HepG2 (cell line): ENCODE measurements around the gene RPUSD4. TPM values are rescaled to one million over a fixed set of nuclear protein-coding genes. Genes with fewer than 3 reads are reported as not detected.
A peak's percentile ranks its signal among the peaks of the same experiment; 100 is the strongest.

Experiments
- ADNP ChIP-seq: sonication (generic); formaldehyde crosslinking; IDR thresholded peaks from 2 replicates; pipeline ENCODE4 v1.4.0; 2020; ENCODE audit warnings: missing genetic modification reagents
- AGO2 ChIP-seq: fragments of 200-400 bp; formaldehyde crosslinking; optimal IDR thresholded peaks from 2 replicates; pipeline ENCODE3; 2017; ENCODE audit warnings: mild to moderate bottlenecking, low read depth, low read length, moderate library complexity
- FOXO1 ChIP-seq: sonication (generic); formaldehyde crosslinking; IDR thresholded peaks from 2 replicates; pipeline ENCODE4 v1.4.0; 2020; ENCODE audit warnings: missing genetic modification reagents
- GTF2F1 ChIP-seq: fragments of 150-350 bp; IDR thresholded peaks from 2 replicates; pipeline ENCODE4 v1.6.1; 2014; ENCODE audit warnings: low read length
- RXRA ChIP-seq: sonication (generic); formaldehyde crosslinking; IDR thresholded peaks from 2 replicates; pipeline ENCODE4 v1.5.1; 2020; ENCODE audit warnings: missing genetic modification reagents
- SYNCRIP ChIP-seq: fragments of 200-400 bp; formaldehyde crosslinking; IDR thresholded peaks from 2 replicates; pipeline ENCODE4 v1.6.1; 2018; ENCODE audit warnings: mild to moderate bottlenecking, low read depth, low read length; ENCODE audit not compliant: insufficient read depth
- ZNF564 ChIP-seq: sonication (generic); formaldehyde crosslinking; IDR thresholded peaks from 2 replicates; pipeline ENCODE4 v1.8.1; 2023; ENCODE audit warnings: mild to moderate bottlenecking, missing genetic modification reagents
- polyA plus RNA-seq, 8 experiments: library from polyadenylated mRNA; depleted of rRNA in 3 of 8; stranded (reverse) in 7 of 8; unstranded in 1 of 8; fragments of >200 nt; fragmentation: Illumina TruSeq in 4 of 8; extraction: Trizol in 4 of 8; gene quantifications; 2 replicates each; pipeline versions ENCODE4 v1.2.1 to v1.2.3, GENCODE V29; 2011 to 2016; ENCODE audit warnings: low read depth in 4 of 8, missing spikeins in 1 of 8, mixed read lengths in 1 of 8; ENCODE audit not compliant: insufficient read depth in 1 of 8
- total RNA-seq, 5 experiments: library from RNA; depleted of rRNA; stranded (reverse); fragments of >200 nt; fragmentation: Illumina TruSeq; extraction: Trizol; gene quantifications; 2 replicates each; pipeline ENCODE4 v1.2.3, GENCODE V29; 2016; ENCODE audit warnings: low read depth in 1 of 5
- TF ChIP-seq, protein P1 (sequence below): sonication (generic); formaldehyde crosslinking; IDR thresholded peaks from 2 replicates; pipeline ENCODE4 v1.5.0; 2020; ENCODE audit warnings: mild to moderate bottlenecking, missing genetic modification reagents, borderline replicate concordance
- TF ChIP-seq, protein P2 (sequence below): IDR thresholded peaks from 2 replicates; pipeline ENCODE4 v1.6.1; 2012; ENCODE audit warnings: inconsistent platforms
- TF ChIP-seq, protein P3 (sequence below): sonication (generic); formaldehyde crosslinking; IDR thresholded peaks from 2 replicates; pipeline ENCODE4 v1.5.0; 2020; ENCODE audit warnings: mild to moderate bottlenecking, missing genetic modification reagents, borderline replicate concordance
- TF ChIP-seq, protein P4 (sequence below): sonication (generic); formaldehyde crosslinking; IDR thresholded peaks from 2 replicates; pipeline ENCODE4 v1.9.0; 2022; ENCODE audit warnings: low read depth, missing genetic modification reagents

The RPUSD4 gene
- total and polyA plus RNA-seq, 2 of the 13 experiments (the other 11 are each of a cell fraction or from before 2014, with no cell fraction given) = 45.0 to 52.9 TPM

DNA sequence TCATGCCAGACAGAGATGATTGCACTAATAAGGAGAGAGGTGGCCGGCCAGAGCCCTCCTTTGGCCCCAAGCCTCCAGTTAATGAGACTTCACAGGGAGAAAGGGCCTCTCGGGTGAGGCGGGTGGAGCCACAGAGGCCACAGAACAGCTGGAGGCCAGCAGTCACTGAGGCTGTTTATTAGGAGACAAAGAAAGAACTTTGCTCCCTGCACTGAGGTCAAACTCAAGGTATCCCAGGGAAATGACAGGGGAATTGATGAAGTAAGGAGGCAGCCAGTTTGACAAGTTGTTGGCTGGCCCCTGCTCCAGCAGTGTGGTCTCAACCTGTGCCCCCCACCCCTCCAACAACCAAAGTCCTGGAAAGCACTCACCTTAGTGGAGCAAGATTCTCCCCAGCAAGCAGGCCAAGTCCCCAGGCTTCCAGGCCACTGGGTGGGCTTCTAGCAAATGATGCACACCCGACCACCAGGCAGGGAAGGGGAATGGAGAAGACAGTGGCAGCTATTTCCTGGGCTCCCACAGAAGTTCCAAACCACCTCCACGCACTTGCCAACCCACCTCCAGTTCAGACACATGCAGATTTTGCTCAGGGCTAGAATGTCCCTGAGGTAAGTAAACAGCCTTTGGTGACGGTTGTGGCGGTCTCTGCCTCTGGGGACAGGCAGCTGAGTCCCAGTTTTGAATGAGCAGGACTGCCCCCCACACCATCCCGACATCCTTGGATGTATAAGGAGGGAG, 53.2 kb downstream of the RPUSD4 start (continued):
- TF ChIP-seq, protein P1, sequence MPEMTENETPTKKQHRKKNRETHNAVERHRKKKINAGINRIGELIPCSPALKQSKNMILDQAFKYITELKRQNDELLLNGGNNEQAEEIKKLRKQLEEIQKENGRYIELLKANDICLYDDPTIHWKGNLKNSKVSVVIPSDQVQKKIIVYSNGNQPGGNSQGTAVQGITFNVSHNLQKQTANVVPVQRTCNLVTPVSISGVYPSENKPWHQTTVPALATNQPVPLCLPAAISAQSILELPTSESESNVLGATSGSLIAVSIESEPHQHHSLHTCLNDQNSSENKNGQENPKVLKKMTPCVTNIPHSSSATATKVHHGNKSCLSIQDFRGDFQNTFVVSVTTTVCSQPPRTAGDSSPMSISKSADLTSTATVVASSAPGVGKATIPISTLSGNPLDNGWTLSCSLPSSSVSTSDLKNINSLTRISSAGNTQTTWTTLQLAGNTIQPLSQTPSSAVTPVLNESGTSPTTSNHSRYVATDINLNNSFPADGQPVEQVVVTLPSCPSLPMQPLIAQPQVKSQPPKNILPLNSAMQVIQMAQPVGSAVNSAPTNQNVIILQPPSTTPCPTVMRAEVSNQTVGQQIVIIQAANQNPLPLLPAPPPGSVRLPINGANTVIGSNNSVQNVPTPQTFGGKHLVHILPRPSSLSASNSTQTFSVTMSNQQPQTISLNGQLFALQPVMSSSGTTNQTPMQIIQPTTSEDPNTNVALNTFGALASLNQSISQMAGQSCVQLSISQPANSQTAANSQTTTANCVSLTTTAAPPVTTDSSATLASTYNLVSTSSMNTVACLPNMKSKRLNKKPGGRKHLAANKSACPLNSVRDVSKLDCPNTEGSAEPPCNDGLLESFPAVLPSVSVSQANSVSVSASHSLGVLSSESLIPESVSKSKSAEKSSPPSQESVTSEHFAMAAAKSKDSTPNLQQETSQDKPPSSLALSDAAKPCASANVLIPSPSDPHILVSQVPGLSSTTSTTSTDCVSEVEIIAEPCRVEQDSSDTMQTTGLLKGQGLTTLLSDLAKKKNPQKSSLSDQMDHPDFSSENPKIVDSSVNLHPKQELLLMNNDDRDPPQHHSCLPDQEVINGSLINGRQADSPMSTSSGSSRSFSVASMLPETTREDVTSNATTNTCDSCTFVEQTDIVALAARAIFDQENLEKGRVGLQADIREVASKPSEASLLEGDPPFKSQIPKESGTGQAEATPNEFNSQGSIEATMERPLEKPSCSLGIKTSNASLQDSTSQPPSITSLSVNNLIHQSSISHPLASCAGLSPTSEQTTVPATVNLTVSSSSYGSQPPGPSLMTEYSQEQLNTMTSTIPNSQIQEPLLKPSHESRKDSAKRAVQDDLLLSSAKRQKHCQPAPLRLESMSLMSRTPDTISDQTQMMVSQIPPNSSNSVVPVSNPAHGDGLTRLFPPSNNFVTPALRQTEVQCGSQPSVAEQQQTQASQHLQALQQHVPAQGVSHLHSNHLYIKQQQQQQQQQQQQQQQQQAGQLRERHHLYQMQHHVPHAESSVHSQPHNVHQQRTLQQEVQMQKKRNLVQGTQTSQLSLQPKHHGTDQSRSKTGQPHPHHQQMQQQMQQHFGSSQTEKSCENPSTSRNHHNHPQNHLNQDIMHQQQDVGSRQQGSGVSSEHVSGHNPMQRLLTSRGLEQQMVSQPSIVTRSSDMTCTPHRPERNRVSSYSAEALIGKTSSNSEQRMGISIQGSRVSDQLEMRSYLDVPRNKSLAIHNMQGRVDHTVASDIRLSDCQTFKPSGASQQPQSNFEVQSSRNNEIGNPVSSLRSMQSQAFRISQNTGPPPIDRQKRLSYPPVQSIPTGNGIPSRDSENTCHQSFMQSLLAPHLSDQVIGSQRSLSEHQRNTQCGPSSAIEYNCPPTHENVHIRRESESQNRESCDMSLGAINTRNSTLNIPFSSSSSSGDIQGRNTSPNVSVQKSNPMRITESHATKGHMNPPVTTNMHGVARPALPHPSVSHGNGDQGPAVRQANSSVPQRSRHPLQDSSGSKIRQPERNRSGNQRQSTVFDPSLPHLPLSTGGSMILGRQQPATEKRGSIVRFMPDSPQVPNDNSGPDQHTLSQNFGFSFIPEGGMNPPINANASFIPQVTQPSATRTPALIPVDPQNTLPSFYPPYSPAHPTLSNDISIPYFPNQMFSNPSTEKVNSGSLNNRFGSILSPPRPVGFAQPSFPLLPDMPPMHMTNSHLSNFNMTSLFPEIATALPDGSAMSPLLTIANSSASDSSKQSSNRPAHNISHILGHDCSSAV = no peak
- TF ChIP-seq AGO2 = no peak
- TF ChIP-seq, protein P2, sequence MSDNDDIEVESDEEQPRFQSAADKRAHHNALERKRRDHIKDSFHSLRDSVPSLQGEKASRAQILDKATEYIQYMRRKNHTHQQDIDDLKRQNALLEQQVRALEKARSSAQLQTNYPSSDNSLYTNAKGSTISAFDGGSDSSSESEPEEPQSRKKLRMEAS = no peak
- TF ChIP-seq, protein P3, sequence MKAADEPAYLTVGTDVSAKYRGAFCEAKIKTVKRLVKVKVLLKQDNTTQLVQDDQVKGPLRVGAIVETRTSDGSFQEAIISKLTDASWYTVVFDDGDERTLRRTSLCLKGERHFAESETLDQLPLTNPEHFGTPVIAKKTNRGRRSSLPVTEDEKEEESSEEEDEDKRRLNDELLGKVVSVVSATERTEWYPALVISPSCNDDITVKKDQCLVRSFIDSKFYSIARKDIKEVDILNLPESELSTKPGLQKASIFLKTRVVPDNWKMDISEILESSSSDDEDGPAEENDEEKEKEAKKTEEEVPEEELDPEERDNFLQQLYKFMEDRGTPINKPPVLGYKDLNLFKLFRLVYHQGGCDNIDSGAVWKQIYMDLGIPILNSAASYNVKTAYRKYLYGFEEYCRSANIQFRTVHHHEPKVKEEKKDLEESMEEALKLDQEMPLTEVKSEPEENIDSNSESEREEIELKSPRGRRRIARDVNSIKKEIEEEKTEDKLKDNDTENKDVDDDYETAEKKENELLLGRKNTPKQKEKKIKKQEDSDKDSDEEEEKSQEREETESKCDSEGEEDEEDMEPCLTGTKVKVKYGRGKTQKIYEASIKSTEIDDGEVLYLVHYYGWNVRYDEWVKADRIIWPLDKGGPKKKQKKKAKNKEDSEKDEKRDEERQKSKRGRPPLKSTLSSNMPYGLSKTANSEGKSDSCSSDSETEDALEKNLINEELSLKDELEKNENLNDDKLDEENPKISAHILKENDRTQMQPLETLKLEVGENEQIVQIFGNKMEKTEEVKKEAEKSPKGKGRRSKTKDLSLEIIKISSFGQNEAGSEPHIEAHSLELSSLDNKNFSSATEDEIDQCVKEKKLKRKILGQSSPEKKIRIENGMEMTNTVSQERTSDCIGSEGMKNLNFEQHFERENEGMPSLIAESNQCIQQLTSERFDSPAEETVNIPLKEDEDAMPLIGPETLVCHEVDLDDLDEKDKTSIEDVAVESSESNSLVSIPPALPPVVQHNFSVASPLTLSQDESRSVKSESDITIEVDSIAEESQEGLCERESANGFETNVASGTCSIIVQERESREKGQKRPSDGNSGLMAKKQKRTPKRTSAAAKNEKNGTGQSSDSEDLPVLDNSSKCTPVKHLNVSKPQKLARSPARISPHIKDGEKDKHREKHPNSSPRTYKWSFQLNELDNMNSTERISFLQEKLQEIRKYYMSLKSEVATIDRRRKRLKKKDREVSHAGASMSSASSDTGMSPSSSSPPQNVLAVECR (CRISPR knock-in tag) = peak; percentile 58; the same call in 1 of the 2 replicates
- TF ChIP-seq RXRA (CRISPR knock-in tag) = peak; percentile 84
- TF ChIP-seq SYNCRIP = no peak
- TF ChIP-seq, protein P4, sequence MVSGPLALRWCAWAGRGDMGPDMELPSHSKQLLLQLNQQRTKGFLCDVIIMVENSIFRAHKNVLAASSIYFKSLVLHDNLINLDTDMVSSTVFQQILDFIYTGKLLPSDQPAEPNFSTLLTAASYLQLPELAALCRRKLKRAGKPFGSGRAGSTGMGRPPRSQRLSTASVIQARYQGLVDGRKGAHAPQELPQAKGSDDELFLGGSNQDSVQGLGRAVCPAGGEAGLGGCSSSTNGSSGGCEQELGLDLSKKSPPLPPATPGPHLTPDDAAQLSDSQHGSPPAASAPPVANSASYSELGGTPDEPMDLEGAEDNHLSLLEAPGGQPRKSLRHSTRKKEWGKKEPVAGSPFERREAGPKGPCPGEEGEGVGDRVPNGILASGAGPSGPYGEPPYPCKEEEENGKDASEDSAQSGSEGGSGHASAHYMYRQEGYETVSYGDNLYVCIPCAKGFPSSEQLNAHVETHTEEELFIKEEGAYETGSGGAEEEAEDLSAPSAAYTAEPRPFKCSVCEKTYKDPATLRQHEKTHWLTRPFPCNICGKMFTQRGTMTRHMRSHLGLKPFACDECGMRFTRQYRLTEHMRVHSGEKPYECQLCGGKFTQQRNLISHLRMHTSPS (CRISPR knock-in tag) = 0 out of 2 replicates have a peak, but pooled peaks have one; percentile 12
- peak; percentile 77 for TF ChIP-seq FOXO1 (CRISPR knock-in tag)
- no peak for TF ChIP-seq ZNF564 (CRISPR knock-in tag)
- TF ChIP-seq GTF2F1 = no peak
- TF ChIP-seq ADNP (CRISPR knock-in tag) = no peak
